Measurements from ENCODE around the gene FNIP1. TPM values are rescaled to one million over a fixed set of nuclear protein-coding genes. Genes with fewer than 3 reads are reported as not detected.

Gene FNIP1
- polyA plus RNA-seq, 1 donor from 2014 or later, result 18.1 TPM

DNA sequence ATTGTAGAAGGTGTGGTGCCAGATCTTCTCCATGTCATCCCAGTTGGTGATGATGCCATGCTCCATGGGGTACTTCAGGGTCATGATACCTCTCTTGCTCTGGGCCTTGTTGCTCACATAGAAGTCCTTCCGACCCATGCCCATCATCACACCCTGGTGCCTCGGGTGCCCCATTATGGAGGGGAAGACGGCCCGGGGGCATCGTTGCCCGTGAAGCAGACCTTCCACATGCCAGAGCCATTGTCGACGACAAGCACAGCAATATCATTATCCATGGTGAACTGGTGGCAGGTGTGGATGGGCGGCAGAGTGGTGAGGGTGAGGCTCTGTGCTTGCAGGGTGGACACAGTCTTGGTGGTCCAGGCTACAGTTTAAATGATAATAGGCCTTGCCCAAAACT, 137.0 kb downstream of the FNIP1 start:
- Histone ChIP-seq H3K4me3 (ENCODE audit: low read length) (no peak overlapping the region), H3K79me2 (replicated peaks; ENCODE audit: insufficient read depth, low read length) (no peaks in the 10 kb centered on the region), H3K9me3 (ENCODE audit: low read length) (no peaks in the 10 kb centered on the region), H4K20me1 (ENCODE audit: insufficient read depth) (no peaks in the 10 kb centered on the region), H3F3A (ENCODE audit: insufficient read depth, low read length, poor library complexity, severe bottlenecking) (no peaks in the 10 kb centered on the region), H3K9ac (ENCODE audit: low read length) (no peak overlapping the region), H3K9me2 (ENCODE audit: insufficient read depth, low read length) (no peaks in the 10 kb centered on the region), H2AFZ (ENCODE audit: low read depth, low read length) (no peak overlapping the region), H3K27me3 (ENCODE audit: insufficient read depth, low read depth, low read length) (no peaks in the 10 kb centered on the region), H3K4me2 (ENCODE audit: low read length) (no peak overlapping the region), H3K27ac (ENCODE audit: low read length) (no peak overlapping the region), H3K36me3 (ENCODE audit: insufficient read depth, low read length) (peaks cover 17% of the 10 kb centered on the region)
- no peak for TF ChIP-seq RAD21 (conservative IDR thresholded peaks at IDR 0.05)
- TF ChIP-seq, protein P1, sequence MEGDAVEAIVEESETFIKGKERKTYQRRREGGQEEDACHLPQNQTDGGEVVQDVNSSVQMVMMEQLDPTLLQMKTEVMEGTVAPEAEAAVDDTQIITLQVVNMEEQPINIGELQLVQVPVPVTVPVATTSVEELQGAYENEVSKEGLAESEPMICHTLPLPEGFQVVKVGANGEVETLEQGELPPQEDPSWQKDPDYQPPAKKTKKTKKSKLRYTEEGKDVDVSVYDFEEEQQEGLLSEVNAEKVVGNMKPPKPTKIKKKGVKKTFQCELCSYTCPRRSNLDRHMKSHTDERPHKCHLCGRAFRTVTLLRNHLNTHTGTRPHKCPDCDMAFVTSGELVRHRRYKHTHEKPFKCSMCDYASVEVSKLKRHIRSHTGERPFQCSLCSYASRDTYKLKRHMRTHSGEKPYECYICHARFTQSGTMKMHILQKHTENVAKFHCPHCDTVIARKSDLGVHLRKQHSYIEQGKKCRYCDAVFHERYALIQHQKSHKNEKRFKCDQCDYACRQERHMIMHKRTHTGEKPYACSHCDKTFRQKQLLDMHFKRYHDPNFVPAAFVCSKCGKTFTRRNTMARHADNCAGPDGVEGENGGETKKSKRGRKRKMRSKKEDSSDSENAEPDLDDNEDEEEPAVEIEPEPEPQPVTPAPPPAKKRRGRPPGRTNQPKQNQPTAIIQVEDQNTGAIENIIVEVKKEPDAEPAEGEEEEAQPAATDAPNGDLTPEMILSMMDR (IDR thresholded peaks at IDR 0.05; ENCODE audit: poor library complexity, severe bottlenecking), result no peak
- no peak for TF ChIP-seq REST (IDR thresholded peaks at IDR 0.05; ENCODE audit: borderline replicate concordance)
- no peak for TF ChIP-seq EP300 (conservative IDR thresholded peaks at IDR 0.05; ENCODE audit: poor library complexity, severe bottlenecking)
- no peak for TF ChIP-seq MXI1 (conservative IDR thresholded peaks at IDR 0.05; ENCODE audit: poor library complexity, severe bottlenecking)
- no peak for TF ChIP-seq TAF1 (IDR thresholded peaks at IDR 0.05; ENCODE audit: low read depth)
- no peak for TF ChIP-seq EZH2 (IDR thresholded peaks at IDR 0.05; ENCODE audit: borderline replicate concordance, insufficient read depth, low read length, poor library complexity, severe bottlenecking)
- TF ChIP-seq SMC3 (conservative IDR thresholded peaks at IDR 0.05; ENCODE audit: poor library complexity), result no peak
- TF ChIP-seq POLR2AphosphoS5 (IDR thresholded peaks at IDR 0.05), result no peak

DNA sequence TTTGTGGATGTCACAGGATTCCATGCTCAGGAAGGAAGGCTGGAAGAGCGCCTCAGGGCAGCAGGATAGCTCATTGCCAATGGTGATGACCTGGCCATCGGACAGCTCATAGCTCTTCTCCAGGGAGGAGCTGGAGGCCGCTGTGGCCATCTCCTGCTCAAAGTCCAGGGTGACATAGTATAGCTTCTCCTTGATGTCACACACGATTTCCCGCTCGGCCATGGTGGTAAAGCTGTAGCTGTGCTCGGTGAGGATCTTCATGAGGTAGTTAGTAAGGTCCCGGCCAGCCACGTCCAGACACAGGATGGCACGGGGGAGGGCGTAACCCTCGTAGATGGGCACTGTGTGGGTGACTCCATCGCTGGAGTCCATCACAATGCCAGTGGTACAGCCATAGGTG, 137.5 kb downstream of the FNIP1 start:
- Histone ChIP-seq H3K36me3 (ENCODE audit: insufficient read depth, low read length) (peaks cover 17% of the 10 kb centered on the region), H4K20me1 (ENCODE audit: insufficient read depth) (no peaks in the 10 kb centered on the region), H3K79me2 (replicated peaks; ENCODE audit: insufficient read depth, low read length) (no peaks in the 10 kb centered on the region), H3K9me2 (ENCODE audit: insufficient read depth, low read length) (no peaks in the 10 kb centered on the region), H3K4me2 (ENCODE audit: low read length) (no peak overlapping the region), H3K9me3 (ENCODE audit: low read length) (no peaks in the 10 kb centered on the region), H3F3A (ENCODE audit: insufficient read depth, low read length, poor library complexity, severe bottlenecking) (no peaks in the 10 kb centered on the region), H2AFZ (ENCODE audit: low read depth, low read length) (no peak overlapping the region), H3K9ac (ENCODE audit: low read length) (no peak overlapping the region), H3K27me3 (ENCODE audit: insufficient read depth, low read depth, low read length) (no peaks in the 10 kb centered on the region), H3K4me3 (ENCODE audit: low read length) (no peak overlapping the region), H3K27ac (ENCODE audit: low read length) (no peak overlapping the region)
- TF ChIP-seq, protein P1 (IDR thresholded peaks at IDR 0.05; ENCODE audit: poor library complexity, severe bottlenecking), result no peak

Measured in neural cell (in vitro differentiated cells).